Spinal cord (tissue), 10 donors: ENCODE results near the gene CAMK1D. TPM values are rescaled to one million over a fixed set of nuclear protein-coding genes. Genes with fewer than 3 reads are reported as not detected.
"Not testable (repeated sequence)": the region's sequence is repeated elsewhere in the genome, so short reads cannot be mapped to it uniquely, and the experiment has no call there.

Experiments used
- DNase-seq, 6 donors: peaks; one replicate each; pipeline versions ENCODE4 v3.0.0 to v3.0.0-alpha.2; 2013 to 2015; ENCODE audit warnings: low spot score in 6 of 6, low read depth in 4 of 6
- H3K27ac ChIP-seq: one replicate; pipeline ENCODE4 v1.5.1; 2013; ENCODE audit warnings: low read depth, low read length, control low read depth
- H3K27me3 ChIP-seq: one replicate; pipeline ENCODE4 v1.6.1; 2013; ENCODE audit warnings: low read length; ENCODE audit not compliant: control insufficient read depth, insufficient read depth
- H3K36me3 ChIP-seq: one replicate; pipeline ENCODE4 v1.6.1; 2013; ENCODE audit warnings: low read length; ENCODE audit not compliant: control insufficient read depth, insufficient read depth
- H3K4me1 ChIP-seq: one replicate; pipeline ENCODE4 v1.6.1; 2013; ENCODE audit warnings: low read length; ENCODE audit not compliant: control insufficient read depth, insufficient read depth
- H3K4me3 ChIP-seq: one replicate; pipeline ENCODE4 v1.5.1; 2013; ENCODE audit warnings: low read depth, low read length, control low read depth
- H3K9me3 ChIP-seq: one replicate; pipeline ENCODE4 v1.6.1; 2013; ENCODE audit warnings: low read length; ENCODE audit not compliant: control insufficient read depth, insufficient read depth
- WGBS: methylation state at CpG from one replicate; pipeline ENCODE4 v1.1.5; 2013; ENCODE audit warnings: missing lambda C conversion rate; ENCODE audit not compliant: insufficient coverage; 5-methylcytosine and 5-hydroxymethylcytosine counted together
- polyA plus RNA-seq, 2 donors: library from polyadenylated mRNA; unstranded; fragments of 120-200 nt; gene quantifications; one replicate each; pipeline ENCODE4 v1.2.1, GENCODE V29; 2013; ENCODE audit not compliant: insufficient read length in 2 of 2
- total RNA-seq, 2 donors: library from RNA; depleted of rRNA in 1 of 2; stranded (reverse); fragments of 120-200 nt in 1 of 2; fragments of >200 nt in 1 of 2; gene quantifications; one replicate each; pipeline versions ENCODE4 v1.2.3 to v1.2.4, GENCODE V29; 2013 to 2014
- donor health status: healthy.

CAMK1D gene
- total and polyA plus RNA-seq, 4 donors, result 25.2 to 39.0 (median 33.9) TPM

DNA sequence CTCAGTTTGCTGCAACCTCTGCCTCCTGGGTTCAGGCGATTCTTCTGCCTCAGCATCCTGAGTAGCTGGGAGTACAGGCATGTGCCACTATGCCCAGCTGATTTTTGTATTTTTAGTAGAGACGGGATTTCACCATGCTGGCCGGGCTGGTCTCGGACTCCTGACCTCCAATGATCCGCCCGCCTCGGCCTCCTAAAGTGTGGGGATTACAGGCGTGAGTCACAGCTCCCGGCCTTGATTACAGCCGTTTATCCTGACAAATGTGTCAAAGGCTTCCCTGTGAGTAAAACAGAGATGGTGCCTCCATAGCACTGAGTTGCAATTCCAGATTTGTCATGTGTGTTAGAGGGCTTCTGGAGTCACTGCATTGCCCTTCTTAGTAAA lies 378.5 kb downstream of the CAMK1D start:
- H3K27me3 ChIP-seq, result no peaks in the 10 kb centered on the region
- peaks cover 17% of the 10 kb centered on the region for H3K4me1 ChIP-seq
- H3K36me3 ChIP-seq, result peaks cover 3% of the 10 kb centered on the region
- H3K9me3 ChIP-seq, result no peaks in the 10 kb centered on the region
- no peak for DNase-seq
- no peak overlapping the region for H3K4me3 ChIP-seq
- WGBS, result 69% methylated on average over 10 of the region's 10 CpGs
- H3K27ac ChIP-seq, result no peak overlapping the region

DNA sequence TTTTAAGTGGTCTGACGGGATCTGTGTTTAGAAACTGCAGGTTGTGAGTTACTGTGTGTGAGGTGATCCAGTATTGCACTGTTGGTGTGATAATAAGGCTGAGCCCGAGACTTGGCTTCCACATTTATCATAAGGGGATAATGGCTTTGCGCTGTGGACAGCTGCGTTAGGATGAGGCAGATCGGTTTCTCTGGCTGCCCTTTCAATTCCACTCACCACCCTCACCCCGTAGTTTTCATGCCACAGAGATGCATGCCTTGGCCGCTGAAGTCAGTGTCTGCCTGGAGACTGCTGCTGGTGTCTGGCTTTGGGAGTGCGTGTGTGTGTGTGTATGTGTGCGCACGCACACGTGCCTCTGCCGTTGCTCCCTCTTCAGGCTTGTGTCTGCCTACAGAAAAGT lies 379.1 kb downstream of the CAMK1D start:
- H3K4me1 ChIP-seq, result peaks cover 17% of the 10 kb centered on the region
- no peak overlapping the region for H3K27ac ChIP-seq
- peaks cover 3% of the 10 kb centered on the region for H3K36me3 ChIP-seq
- DNase-seq, result peak in 2 of 6 donors; percentile 62 to 89
- H3K4me3 ChIP-seq, result no peak overlapping the region
- WGBS, result 24% methylated on average over 3 of the region's 12 CpGs
- H3K9me3 ChIP-seq, result no peaks in the 10 kb centered on the region
- no peaks in the 10 kb centered on the region for H3K27me3 ChIP-seq

DNA sequence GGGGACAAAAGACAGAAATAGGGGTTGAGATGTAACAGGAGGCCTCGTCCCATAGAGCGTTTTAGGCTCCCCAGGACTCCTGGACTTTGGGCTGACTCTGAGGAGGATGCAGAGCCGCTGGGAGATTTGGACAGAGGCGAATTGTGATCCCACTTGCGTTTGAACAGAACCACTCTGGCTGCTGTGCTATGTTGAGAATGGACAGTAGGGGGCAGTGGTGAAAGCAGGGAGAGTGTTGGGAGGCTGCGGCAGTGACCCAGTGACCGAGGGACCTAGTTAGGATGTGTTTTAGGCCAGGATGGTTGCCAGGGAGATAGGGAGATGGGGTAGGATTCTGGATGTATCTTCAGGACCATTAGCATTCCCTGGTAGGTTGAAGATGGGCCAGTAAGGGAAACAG lies 380.5 kb downstream of the CAMK1D start:
- peaks cover 17% of the 10 kb centered on the region for H3K4me1 ChIP-seq
- DNase-seq, result no peak
- H3K36me3 ChIP-seq, result peaks cover 3% of the 10 kb centered on the region
- no peak overlapping the region for H3K27ac ChIP-seq
- H3K4me3 ChIP-seq, result no peak overlapping the region
- 77% methylated on average over 7 of the region's 7 CpGs for WGBS
- H3K9me3 ChIP-seq, result no peaks in the 10 kb centered on the region
- no peaks in the 10 kb centered on the region for H3K27me3 ChIP-seq

DNA sequence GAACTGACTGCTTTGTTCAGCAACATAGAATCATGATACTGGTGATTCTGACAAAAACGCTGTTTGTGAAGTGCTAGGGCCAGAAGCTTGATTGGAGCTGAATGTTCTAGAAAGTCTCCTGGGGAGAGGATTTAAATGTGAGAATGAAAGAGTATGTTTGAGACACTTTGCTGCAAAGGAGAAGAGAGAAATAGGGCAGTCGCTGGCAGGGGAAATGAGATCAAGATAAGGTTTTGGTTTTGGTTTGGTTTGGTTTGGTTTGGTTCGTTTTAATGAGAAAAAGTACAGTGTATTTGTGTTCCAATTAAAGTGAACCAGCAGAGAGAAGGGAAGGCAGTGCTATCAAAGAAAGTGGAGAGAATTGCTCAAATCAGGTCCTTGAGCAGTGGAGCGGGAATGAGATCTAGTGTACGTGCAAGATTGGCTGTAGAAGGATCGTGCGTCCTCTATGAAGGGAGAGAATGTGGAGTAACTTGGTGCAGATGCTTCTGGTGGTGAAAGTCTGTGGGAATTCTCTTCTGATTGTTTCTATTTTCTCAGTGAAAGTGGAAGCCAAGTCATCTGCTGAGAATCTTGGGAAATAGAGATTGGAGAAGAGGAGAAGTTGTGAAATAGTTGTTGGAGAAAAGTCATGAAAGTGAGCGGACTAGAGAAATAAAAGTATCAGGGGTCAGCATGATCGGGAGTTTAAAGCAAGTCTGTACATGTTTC lies 381.6 kb downstream of the CAMK1D start:
- WGBS, result 94% methylated on average over 9 of the region's 9 CpGs
- Histone ChIP-seq H3K27ac (no peak overlapping the region), H3K36me3 (peaks cover 5% of the 10 kb centered on the region), H3K27me3 (no peaks in the 10 kb centered on the region), H3K4me3 (no peak overlapping the region), H3K9me3 (no peaks in the 10 kb centered on the region), H3K4me1 (peaks cover 17% of the 10 kb centered on the region)
- DNase-seq, result no peak

DNA sequence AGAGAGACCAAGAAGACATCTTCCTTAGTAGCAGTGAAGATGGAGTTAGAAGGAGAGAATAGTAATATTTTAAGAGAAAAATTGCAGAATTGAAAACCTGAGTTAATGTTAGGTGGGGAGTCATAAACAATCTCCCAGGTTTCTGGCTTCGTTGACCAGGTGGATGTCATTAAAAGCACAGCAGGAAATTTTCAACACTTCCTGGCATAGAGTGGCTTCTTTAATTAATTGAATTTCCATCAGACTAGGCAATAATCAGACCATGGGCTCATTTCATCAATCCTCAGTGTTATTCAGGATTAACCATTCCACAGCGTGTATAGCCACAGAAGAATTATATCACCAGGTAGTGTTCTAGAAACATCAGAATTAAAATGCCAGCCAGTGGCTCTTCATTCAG lies 383.9 kb downstream of the CAMK1D start:
- no CpG with 5 or more reads among the region's 2 CpGs for WGBS
- Histone ChIP-seq H3K4me1 (peaks cover 9% of the 10 kb centered on the region), H3K9me3 (no peaks in the 10 kb centered on the region), H3K27ac (no peak overlapping the region), H3K36me3 (peaks cover 2% of the 10 kb centered on the region), H3K4me3 (no peak overlapping the region), H3K27me3 (no peaks in the 10 kb centered on the region)
- peak in 1 of 6 donors; percentile 70 for DNase-seq

DNA sequence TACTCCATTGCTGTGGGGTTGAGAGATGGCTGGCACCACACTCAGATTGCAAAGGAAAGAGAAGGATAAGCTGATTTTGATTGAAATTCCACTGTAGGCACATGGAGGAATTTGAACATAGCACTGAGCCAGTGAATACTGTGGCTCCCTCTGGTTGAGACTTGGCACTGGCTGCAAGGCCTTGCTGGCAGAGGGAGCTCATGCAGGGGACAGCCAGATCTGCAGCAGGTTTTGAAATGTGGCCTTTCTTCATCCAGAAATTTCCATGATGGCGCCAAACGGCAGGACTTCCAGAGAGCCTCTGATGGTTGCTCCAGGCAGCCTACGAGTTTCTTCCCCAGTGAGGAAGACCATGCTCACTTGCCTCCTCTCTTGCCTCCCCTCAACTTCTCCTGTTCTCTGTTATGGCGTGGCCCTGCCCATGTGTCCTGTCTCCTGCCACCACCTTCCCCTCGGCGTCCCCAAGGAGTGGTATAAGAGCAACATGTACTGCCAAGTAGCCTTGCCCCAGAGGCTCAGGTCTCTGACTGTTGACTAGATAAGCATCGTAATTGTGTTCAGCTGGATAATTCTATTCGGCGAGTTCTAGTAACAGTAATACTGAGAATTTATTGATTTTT lies 386.6 kb downstream of the CAMK1D start:
- Histone ChIP-seq H3K4me1 (no peaks in the 10 kb centered on the region), H3K27me3 (no peaks in the 10 kb centered on the region), H3K27ac (no peak overlapping the region), H3K4me3 (no peak overlapping the region), H3K36me3 (peaks cover 2% of the 10 kb centered on the region), H3K9me3 (no peaks in the 10 kb centered on the region)
- DNase-seq, result no peak
- WGBS, result 96% methylated on average over 6 of the region's 9 CpGs

DNA sequence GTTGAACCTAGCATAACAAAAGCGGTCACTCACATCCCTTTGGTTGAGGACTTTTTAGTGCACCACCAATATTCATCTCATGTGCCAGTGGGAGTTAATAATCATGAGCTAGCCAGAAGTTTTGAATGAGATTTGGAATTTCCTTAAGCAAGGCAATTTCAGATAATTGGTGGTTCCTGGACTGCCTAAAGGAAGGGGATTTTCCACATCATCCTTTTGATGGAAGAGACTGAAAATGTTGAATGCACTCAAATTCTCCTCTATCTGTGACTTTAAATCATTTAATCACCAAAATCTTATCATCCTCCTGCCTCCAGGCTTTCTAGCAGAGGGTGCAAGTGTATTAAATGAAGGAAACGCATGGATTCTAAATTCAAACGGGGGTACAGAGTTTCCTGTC lies 391.5 kb downstream of the CAMK1D start:
- H3K9me3 ChIP-seq, result no peaks in the 10 kb centered on the region
- no peak for DNase-seq
- H3K27me3 ChIP-seq, result no peaks in the 10 kb centered on the region
- no peak overlapping the region for H3K27ac ChIP-seq
- H3K4me1 ChIP-seq, result peaks cover 8% of the 10 kb centered on the region
- WGBS, result 71% methylated on average over 2 of the region's 3 CpGs
- H3K4me3 ChIP-seq, result no peak overlapping the region
- H3K36me3 ChIP-seq, result no peaks in the 10 kb centered on the region

DNA sequence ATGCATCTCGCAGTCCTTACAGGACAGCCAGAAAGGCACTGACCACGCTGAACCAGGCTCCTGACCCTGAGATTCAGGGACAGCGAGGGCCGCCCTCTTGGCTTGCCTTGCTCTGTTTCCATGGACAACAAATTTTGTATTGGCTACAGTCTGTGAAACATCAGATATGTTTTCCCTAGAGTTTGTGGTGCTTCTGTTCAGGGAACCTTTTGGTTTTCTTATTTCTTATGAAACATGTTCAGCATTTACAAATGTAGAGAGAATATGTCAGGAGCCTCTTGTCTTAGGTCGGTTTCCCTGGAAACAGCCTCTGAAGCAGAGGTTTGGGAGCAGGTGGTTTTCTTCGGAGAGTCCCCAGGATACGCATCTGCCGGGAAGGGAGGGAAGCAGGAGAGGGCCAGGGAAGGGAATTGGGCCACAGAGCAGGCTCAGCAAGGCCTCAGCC lies 392.0 kb downstream of the CAMK1D start:
- WGBS, result 57% methylated on average over 8 of the region's 8 CpGs
- peak in 1 of 6 donors; percentile 85 for DNase-seq
- Histone ChIP-seq H3K27ac (no peak overlapping the region), H3K36me3 (no peaks in the 10 kb centered on the region), H3K27me3 (no peaks in the 10 kb centered on the region), H3K9me3 (no peaks in the 10 kb centered on the region), H3K4me1 (peaks cover 8% of the 10 kb centered on the region), H3K4me3 (no peak overlapping the region)

DNA sequence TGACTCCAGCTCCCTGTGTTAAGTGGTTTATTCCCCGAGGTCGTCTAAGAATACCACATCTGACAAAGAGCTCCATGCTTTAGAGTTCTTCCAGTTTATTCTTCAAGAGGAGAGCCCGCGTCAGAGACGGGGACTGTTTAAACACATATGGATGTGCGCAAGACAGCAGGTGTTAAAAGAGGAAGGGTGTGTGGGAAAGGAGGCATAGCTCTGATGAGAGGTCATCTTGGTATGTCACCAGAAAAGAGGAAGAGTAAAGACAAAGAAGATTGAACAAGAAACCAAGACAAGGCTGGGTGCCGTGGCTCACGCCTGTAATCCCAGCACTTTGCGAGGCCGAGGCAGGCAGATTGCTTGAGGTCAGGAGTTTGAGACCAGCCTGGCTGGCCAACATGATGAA lies 393.4 kb downstream of the CAMK1D start:
- Histone ChIP-seq H3K36me3 (no peaks in the 10 kb centered on the region), H3K9me3 (no peaks in the 10 kb centered on the region), H3K4me3 (no peak overlapping the region), H3K4me1 (peaks cover 8% of the 10 kb centered on the region), H3K27ac (no peak overlapping the region), H3K27me3 (no peaks in the 10 kb centered on the region)
- 99% methylated on average over 8 of the region's 10 CpGs for WGBS
- no peak for DNase-seq

DNA sequence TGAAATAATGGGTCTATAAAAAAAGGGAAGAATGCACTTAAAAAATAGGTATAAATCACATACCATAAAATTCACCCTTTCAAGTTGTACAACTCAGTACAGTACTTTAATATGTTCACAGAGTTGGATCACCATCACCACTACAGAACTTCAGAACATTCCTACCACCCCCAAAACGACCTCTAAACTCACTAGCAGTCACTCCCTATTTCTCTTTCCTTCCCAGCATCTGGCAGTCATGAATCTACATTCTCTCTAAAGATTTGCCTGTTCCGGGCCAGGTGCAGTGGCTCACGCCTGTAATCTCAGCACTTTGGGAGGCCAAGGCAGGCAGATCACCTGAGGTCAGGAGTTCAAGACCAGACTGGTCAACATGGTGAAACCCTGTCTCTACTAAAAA lies 394.1 kb downstream of the CAMK1D start:
- H3K4me3 ChIP-seq, H3K36me3 ChIP-seq, DNase-seq, H3K27me3 ChIP-seq, H3K9me3 ChIP-seq, H3K27ac ChIP-seq: not testable (repeated sequence)
- WGBS, result 86% methylated on average over 3 of the region's 3 CpGs
- peaks cover 12% of the 10 kb centered on the region for H3K4me1 ChIP-seq
